ENCODE data around the gene REXO4.

REXO4 gene, protein sequence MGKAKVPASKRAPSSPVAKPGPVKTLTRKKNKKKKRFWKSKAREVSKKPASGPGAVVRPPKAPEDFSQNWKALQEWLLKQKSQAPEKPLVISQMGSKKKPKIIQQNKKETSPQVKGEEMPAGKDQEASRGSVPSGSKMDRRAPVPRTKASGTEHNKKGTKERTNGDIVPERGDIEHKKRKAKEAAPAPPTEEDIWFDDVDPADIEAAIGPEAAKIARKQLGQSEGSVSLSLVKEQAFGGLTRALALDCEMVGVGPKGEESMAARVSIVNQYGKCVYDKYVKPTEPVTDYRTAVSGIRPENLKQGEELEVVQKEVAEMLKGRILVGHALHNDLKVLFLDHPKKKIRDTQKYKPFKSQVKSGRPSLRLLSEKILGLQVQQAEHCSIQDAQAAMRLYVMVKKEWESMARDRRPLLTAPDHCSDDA

GRCh38 chr9:133417541-133418461 lies at the start of gene REXO4:
Gene REXO4, minus strand, starts transcription at chr9:133418010. Its CDS starts 166 bp downstream, at chr9:133417844.
- Mint-ChIP-seq H3K4me1 (peaks cover 71% of the 10 kb centered on the region), H3K4me3 (peak within 1 kb of the TSS; percentile 91), H3K36me3 (peaks cover 55% of the 10 kb centered on the region), H3K27ac (peak within 1 kb of the TSS; percentile 95), H3K9me3 (no peaks in the 10 kb centered on the region)
- ATAC-seq, result peak; percentile 83
- DNase-seq (ENCODE audit: low spot score in 2 of 2), result peak; percentile 81 to 95

DNA sequence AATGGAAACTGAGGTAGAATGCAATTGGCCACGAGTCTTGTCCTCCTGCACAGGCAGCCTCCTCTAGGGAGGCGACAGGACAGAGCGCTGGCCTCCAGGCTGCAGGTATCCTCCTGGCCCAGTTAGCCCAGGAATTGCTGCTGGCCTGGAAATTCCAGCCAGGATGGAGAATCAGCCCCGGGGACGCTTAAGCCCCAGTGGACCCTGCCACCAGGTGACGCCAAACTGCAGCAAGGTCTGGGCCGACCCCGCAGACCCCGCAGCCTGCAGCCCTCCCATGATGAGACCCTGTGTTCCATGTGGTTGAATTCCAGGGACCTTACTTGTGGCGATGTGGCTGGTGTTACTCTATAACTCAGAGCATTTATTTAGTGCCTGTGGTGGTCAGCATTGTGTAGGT lies 49.3 kb upstream of the REXO4 start:
- Mint-ChIP-seq H3K9me3 (no peaks in the 10 kb centered on the region), H3K4me3 (no peak overlapping the region), H3K36me3 (no peaks in the 10 kb centered on the region), H3K4me1 (peaks cover 8% of the 10 kb centered on the region), H3K27ac (no peak overlapping the region)
- no peak for DNase-seq (ENCODE audit: low spot score in 2 of 2)
- ATAC-seq, result no peak

GRCh38 chr9:133465984-133466383 lies 48.2 kb upstream of the REXO4 start:
- Mint-ChIP-seq H3K4me1 (peaks cover 14% of the 10 kb centered on the region), H3K9me3 (no peaks in the 10 kb centered on the region), H3K27ac (no peak overlapping the region), H3K36me3 (no peaks in the 10 kb centered on the region), H3K4me3 (no peak overlapping the region)
- DNase-seq (ENCODE audit: low spot score in 2 of 2), result no peak
- no peak for ATAC-seq

DNA sequence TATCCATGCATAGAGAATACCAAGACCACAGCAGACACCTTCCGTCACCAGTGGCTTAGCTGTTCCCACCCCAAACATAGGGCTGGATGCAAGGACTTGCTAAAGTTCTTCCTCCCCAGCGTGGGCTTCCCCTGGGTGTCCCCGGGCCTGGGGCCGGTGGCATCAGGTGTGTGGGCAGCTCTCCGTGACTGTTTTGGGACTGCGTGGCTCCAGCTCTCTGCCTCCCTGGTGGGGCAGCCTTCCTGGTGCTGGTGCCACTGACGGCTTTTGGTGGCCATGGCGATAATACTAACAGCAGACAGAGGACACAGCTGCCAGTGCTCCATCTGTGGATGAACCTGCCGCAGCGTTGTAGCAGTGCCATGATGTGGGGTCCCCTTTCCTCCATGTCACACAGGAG lies 46.8 kb upstream of the REXO4 start:
- ATAC-seq, result no peak
- H3K36me3 Mint-ChIP-seq, result peaks cover 12% of the 10 kb centered on the region
- H3K4me1 Mint-ChIP-seq, result peaks cover 24% of the 10 kb centered on the region
- H3K9me3 Mint-ChIP-seq, result no peaks in the 10 kb centered on the region
- no peak for DNase-seq (ENCODE audit: low spot score in 2 of 2)
- H3K4me3 Mint-ChIP-seq, result no peak overlapping the region
- H3K27ac Mint-ChIP-seq, result no peak overlapping the region

- no peaks in the 10 kb centered on the region for H3K9me3 Mint-ChIP-seq
- DNase-seq (ENCODE audit: low spot score in 2 of 2), result no peak
- H3K36me3 Mint-ChIP-seq, result peaks cover 13% of the 10 kb centered on the region
- ATAC-seq, result no peak
- H3K4me3 Mint-ChIP-seq, result no peak overlapping the region
- peaks cover 25% of the 10 kb centered on the region for H3K4me1 Mint-ChIP-seq
- no peak overlapping the region for H3K27ac Mint-ChIP-seq
Observed at GRCh38 chr9:133463864-133464615, 46.2 kb upstream of the REXO4 start.

DNA sequence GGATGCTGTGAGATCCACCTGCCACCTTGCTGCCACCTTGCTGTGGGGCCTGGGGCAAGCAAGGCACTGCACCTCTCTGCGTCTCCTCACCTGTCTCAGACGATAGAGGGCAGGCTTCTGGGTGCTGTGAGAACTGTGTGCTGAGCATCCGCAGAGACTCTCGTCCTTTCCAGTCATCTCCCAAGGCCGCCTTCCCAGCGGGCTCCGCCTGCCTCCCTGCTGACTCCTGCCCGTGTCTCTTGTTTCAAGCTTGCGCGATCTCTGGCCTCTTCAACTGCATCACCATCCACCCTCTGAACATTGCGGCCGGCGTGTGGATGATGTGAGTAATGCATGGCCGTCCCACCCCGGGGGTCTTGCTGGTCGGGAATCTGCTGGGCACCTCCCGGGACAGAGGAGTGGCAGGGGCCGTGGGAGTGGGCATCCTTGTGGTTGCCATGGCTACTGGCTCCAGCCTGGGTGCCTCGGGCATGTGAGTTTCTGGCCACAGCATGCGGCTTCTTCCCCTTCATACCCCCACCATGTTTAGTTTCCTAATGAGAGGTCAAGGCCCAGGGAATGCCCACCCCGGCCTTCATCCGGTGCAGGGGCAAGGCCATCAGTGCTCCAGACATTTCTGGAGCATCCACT lies 45.5 kb upstream of the REXO4 start:
- no peak overlapping the region for H3K4me3 Mint-ChIP-seq
- peaks cover 13% of the 10 kb centered on the region for H3K36me3 Mint-ChIP-seq
- ATAC-seq, result no peak
- no peak overlapping the region for H3K27ac Mint-ChIP-seq
- H3K9me3 Mint-ChIP-seq, result no peaks in the 10 kb centered on the region
- peaks cover 25% of the 10 kb centered on the region for H3K4me1 Mint-ChIP-seq
- no peak for DNase-seq (ENCODE audit: low spot score in 2 of 2)

- H3K27ac Mint-ChIP-seq, result peak overlapping the region; percentile 67
- peaks cover 13% of the 10 kb centered on the region for H3K36me3 Mint-ChIP-seq
- no peak for ATAC-seq
- H3K9me3 Mint-ChIP-seq, result no peaks in the 10 kb centered on the region
- peaks cover 25% of the 10 kb centered on the region for H3K4me1 Mint-ChIP-seq
- DNase-seq (ENCODE audit: low spot score in 2 of 2), result no peak
- H3K4me3 Mint-ChIP-seq, result no peak overlapping the region
Observed at GRCh38 chr9:133461975-133462374, 44.2 kb upstream of the REXO4 start.

DNA sequence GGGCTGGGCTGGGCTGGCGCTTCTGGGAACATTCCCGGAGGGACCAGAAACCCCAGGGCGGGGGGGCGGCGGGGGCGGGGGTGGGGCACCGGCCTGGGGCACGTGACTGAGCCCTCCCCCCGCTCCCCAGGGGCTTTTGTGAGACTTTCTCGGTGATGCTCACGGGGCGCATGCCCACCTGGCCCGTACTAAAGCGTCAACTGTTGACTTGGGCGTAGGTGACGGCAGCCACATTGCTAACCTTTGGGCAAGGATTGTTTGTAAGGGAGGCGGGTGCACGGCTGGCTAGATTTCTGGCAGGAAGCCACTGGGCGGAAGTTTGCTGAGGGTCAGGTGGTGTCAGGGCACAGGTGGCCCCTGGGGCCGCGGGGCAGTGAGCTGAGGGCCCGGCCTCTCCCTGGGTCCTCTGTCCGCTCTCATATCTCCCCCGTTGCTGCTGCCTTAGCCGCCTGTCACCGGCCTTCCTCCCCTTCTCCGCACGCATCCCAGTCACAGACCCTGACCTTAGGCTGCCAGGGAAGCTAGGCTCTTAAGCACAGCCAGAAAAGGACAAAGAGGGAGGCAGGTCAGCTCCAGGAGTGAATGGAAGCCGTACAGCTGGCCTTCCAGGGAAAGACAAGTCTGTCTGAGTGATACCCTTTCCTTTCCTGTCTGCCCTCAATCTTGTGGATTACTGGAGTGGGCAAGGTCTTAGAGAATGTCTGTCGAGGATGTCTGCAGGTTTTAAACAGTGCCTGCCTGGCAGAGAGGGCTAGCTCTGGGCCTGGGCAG lies 42.8 kb upstream of the REXO4 start:
- ATAC-seq, result no peak
- Mint-ChIP-seq H3K4me1 (peaks cover 25% of the 10 kb centered on the region), H3K4me3 (peak overlapping the region; percentile 92), H3K27ac (peak overlapping the region; percentile 94), H3K36me3 (peaks cover 13% of the 10 kb centered on the region), H3K9me3 (no peaks in the 10 kb centered on the region)
- no peak for DNase-seq (ENCODE audit: low spot score in 2 of 2)

- peaks cover 13% of the 10 kb centered on the region for H3K36me3 Mint-ChIP-seq
- ATAC-seq (peak; percentile 91), DNase-seq (ENCODE audit: low spot score in 2 of 2) (peak; percentile 85 to 95)
- peak within 1 kb of the TSS; percentile 92 for H3K4me3 Mint-ChIP-seq
- H3K4me1 Mint-ChIP-seq, result peaks cover 25% of the 10 kb centered on the region
- peak within 1 kb of the TSS; percentile 94 for H3K27ac Mint-ChIP-seq
- no peaks in the 10 kb centered on the region for H3K9me3 Mint-ChIP-seq
Observed at GRCh38 chr9:133459476-133460404, 41.9 kb upstream of the REXO4 start, which contains the start of gene CACFD1. Gene CACFD1, plus strand, starts transcription at chr9:133459978. Its CDS starts 89 bp downstream, at chr9:133460067.

DNA sequence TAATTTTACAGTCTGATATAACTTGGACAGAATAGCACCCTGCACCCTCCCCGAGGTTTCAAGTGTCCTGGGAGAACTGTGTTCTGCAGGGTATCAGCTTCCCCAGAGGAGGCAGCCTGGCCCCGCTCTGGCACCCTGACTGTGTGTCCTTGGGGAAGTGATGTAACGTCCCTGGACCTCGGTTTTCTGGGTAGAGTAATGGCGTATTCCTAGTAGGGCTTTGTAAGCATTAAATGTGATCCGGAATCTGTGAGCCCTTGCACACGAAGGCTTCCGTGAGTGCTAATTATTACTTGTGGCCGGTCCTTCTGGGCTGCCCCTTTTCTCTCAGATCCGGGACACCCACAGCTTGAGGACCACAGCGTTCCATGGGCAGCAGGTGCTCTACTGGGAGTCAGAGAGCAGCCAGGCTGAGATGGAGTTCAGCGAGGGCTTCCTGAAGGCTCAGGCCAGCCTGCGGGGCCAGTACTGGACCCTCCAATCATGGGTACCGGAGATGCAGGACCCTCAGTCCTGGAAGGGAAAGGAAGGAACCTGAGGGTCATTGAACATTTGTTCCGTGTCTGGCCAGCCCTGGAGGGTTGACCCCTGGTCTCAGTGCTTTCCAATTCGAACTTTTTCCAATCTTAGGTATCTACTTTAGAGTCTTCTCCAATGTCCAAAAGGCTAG lies 41.0 kb upstream of the REXO4 start:
- no peak for DNase-seq (ENCODE audit: low spot score in 2 of 2)
- H3K4me3 Mint-ChIP-seq, result peak overlapping the region; percentile 92
- no peaks in the 10 kb centered on the region for H3K9me3 Mint-ChIP-seq
- no peak overlapping the region for H3K27ac Mint-ChIP-seq
- peaks cover 20% of the 10 kb centered on the region for H3K4me1 Mint-ChIP-seq
- peaks cover 13% of the 10 kb centered on the region for H3K36me3 Mint-ChIP-seq
- ATAC-seq, result no peak

- DNase-seq (ENCODE audit: low spot score in 2 of 2) (no peak), ATAC-seq (no peak)
- Mint-ChIP-seq H3K9me3 (no peaks in the 10 kb centered on the region), H3K27ac (no peak overlapping the region), H3K4me1 (peaks cover 16% of the 10 kb centered on the region), H3K36me3 (peaks cover 13% of the 10 kb centered on the region), H3K4me3 (no peak overlapping the region)
Observed at GRCh38 chr9:133457748-133458147, 39.9 kb upstream of the REXO4 start.

- peaks cover 13% of the 10 kb centered on the region for H3K36me3 Mint-ChIP-seq
- no peak overlapping the region for H3K4me3 Mint-ChIP-seq
- H3K9me3 Mint-ChIP-seq, result no peaks in the 10 kb centered on the region
- DNase-seq (ENCODE audit: low spot score in 2 of 2), result no peak
- H3K4me1 Mint-ChIP-seq, result peaks cover 16% of the 10 kb centered on the region
- no peak for ATAC-seq
- no peak overlapping the region for H3K27ac Mint-ChIP-seq
Observed at GRCh38 chr9:133457233-133457632, 39.4 kb upstream of the REXO4 start.

- H3K4me3 Mint-ChIP-seq, result no peak overlapping the region
- H3K9me3 Mint-ChIP-seq, result no peaks in the 10 kb centered on the region
- H3K36me3 Mint-ChIP-seq, result peaks cover 13% of the 10 kb centered on the region
- ATAC-seq (no peak), DNase-seq (ENCODE audit: low spot score in 2 of 2) (no peak)
- no peak overlapping the region for H3K27ac Mint-ChIP-seq
- peaks cover 11% of the 10 kb centered on the region for H3K4me1 Mint-ChIP-seq
Observed at GRCh38 chr9:133456409-133456808, 38.6 kb upstream of the REXO4 start.

Measured in stimulated activated effector memory CD8-positive, alpha-beta T cell treated with anti-CD3 and anti-CD28 coated beads, Interleukin-12 subunit alpha, Interleukin-12 subunit beta, amount 100 ng/mL, for 72 hours (primary cell).